ENCODE results near the gene VIPR2.

The VIPR2 gene

GRCh38 chr7:159039716-159040115 is 105.0 kb downstream of the VIPR2 start:
- DNase-seq (ENCODE audit: low read depth): no peak

- no peak for DNase-seq (ENCODE audit: low read depth)
These were observed 106.6 kb downstream of the VIPR2 start for GRCh38 chr7:159038066-159038465.

DNA sequence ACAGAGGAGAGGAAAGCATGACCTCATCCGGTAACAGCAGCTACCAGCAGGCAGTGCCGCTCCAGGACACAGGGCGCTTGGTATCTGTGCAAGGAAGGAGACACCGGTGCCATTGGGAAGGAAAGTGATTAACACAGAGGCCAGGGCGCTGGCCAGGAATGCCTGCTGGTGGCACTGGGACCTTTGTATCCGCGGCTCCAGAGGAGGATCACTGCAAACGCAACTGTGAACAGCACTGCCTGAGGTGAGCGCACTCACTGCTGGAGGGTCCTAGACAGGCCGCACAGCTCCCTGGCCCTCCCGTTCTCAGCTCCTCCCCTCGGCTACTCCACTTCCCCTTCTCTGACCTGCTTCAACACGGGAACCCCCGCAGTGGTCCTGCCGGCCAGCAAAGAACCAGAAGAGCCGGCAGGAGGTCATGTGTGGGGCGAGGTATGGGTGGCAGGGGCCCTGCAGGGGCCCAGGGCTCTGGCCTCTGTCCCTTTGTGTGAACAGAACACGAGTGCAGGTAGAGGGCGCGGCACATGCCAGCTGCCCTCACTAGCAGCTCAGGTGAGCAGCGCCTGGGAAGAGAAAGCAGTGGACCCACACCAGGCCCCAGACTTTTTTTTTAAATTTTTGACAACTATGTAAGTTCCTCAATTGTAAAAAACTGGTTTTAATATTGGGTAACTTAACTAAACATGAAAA is 107.6 kb downstream of the VIPR2 start:
- no peak for DNase-seq (ENCODE audit: low read depth)

DNA sequence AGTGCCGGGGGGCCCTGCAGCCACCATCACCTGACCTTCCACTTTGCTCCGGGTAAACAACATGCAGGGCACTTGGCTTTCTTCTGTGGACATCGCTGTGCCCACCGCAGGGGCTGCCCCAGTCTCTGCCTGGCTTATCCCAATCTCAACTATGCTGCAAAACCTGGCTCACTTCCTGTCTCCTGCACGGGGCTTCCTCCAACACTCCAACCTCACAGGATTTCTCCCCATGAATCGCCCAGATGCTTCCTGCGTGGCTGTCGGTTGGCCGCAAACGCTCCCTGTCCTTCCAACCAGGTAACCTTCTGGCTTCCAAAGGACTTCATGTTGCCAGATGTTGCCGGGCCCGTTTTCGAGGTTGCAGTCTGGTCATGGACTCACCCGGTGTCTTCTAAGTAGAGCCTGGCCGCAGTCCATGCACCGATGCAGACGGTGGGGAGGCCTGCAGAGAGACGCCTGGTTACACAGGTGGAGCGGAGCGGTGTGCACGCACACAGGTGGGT is 109.0 kb downstream of the VIPR2 start:
- no peak for DNase-seq (ENCODE audit: low read depth)

- DNase-seq (ENCODE audit: low read depth): no peak
These were observed 109.7 kb downstream of the VIPR2 start for GRCh38 chr7:159034988-159035387.

DNA sequence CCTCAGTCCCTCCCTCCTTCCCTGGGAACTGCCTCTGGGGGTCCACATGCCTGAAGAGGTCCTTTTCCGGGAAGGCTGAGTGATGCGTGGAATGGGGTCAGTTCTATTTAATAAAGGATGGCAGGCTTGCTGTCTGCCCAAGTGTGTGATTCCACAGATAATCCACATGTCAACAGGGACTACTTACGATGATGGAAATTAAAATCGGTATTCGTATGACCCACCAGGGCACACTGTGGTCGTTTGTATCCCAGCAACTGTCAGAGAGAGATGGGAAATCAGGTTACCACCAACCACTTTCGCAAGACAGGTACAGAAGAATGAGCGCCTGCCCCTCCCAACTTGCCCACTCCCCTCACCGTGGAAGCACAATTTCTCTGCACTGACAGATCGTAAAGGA is 110.3 kb downstream of the VIPR2 start:
- no peak for DNase-seq (ENCODE audit: low read depth)

- DNase-seq (ENCODE audit: low read depth): no peak
These were observed 110.7 kb downstream of the VIPR2 start for GRCh38 chr7:159033956-159034355.

- no peak for DNase-seq (ENCODE audit: low read depth)
These were observed 111.2 kb downstream of the VIPR2 start for GRCh38 chr7:159033473-159033825.

DNA sequence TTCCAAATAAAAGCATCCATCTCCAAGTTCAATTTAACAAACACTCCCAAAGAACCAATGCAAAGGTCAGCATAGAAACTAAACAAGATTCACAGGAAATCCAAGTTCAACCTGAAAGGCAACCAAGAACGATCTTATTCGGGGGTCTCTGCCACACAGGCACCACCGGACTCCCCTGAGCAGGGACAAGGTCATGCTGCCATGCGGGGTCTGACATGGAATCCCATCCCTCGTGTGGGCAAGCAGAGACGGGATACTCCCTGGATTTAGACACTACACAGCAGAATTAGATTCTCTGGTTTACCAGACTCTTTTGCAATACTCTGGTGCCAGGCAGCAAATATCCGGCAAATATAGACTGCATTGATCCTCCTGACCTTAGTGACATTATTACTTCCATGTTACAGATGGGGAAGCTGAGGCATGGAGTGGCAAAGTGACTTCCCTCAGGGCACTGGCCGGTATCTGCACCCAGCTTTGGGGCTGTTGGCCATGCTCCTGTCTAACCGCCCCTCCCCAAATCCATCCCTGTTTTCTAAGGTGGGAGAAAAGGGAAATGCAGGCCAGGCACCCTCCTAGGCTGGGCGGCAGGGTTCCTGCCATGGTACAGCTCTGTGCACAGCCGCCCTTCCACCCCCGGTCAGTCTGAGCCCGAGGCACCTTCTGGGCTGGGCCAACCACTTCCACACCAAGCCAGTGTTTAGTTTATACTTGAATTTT is 111.8 kb downstream of the VIPR2 start:
- DNase-seq (ENCODE audit: low read depth): no peak

GRCh38 chr7:159032322-159032721 is 112.3 kb downstream of the VIPR2 start:
- DNase-seq (ENCODE audit: low read depth): no peak

- DNase-seq (ENCODE audit: low read depth): no peak
These were observed 112.9 kb downstream of the VIPR2 start for GRCh38 chr7:159031750-159032149.

GRCh38 chr7:159031135-159031701 is 113.4 kb downstream of the VIPR2 start:
- DNase-seq (ENCODE audit: low read depth): no peak

- DNase-seq (ENCODE audit: low read depth): no peak
These were observed 114.1 kb downstream of the VIPR2 start for GRCh38 chr7:159030490-159031134.

- DNase-seq (ENCODE audit: low read depth): no peak
These were observed 115.9 kb downstream of the VIPR2 start for GRCh38 chr7:159028508-159029401.

- no peak for DNase-seq (ENCODE audit: low read depth)
These were observed 116.7 kb downstream of the VIPR2 start for GRCh38 chr7:159027789-159028507.

GRCh38 chr7:159027056-159027788 is 117.4 kb downstream of the VIPR2 start:
- no peak for DNase-seq (ENCODE audit: low read depth)

- DNase-seq (ENCODE audit: low read depth): no peak
These were observed 118.2 kb downstream of the VIPR2 start for GRCh38 chr7:159026271-159027055.

DNA sequence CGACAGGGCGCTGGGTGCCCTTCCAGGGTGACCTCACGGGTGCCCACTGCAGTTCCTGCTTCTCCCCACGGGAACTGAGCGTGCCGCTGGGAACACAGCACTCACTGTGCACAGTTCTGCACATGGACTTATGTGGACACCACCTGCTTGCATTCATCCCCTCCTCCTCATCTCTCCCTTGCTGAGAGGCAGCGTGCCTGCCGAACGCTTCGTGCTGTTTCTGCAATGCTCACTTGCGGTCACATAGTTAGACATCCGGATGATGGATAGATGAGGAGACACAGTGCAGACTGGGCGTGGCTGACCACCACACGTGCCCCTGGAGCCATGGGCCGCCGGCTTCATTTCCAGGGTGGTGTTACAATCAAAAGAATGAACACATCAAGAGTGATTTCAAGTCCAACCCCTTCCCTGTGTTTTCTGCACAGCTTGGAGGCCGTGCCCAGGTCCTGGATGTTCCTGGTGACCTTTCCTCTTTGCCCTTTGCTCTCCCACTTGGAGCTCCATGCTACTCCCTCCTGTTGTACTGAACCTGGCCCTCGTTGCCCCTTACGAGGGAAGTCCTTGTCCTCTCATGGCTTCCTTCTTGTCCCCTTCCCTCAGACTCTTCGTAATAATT is 119.4 kb downstream of the VIPR2 start:
- no peak for DNase-seq (ENCODE audit: low read depth)
